ENCODE data around the gene WHRN.

The WHRN gene

DNA sequence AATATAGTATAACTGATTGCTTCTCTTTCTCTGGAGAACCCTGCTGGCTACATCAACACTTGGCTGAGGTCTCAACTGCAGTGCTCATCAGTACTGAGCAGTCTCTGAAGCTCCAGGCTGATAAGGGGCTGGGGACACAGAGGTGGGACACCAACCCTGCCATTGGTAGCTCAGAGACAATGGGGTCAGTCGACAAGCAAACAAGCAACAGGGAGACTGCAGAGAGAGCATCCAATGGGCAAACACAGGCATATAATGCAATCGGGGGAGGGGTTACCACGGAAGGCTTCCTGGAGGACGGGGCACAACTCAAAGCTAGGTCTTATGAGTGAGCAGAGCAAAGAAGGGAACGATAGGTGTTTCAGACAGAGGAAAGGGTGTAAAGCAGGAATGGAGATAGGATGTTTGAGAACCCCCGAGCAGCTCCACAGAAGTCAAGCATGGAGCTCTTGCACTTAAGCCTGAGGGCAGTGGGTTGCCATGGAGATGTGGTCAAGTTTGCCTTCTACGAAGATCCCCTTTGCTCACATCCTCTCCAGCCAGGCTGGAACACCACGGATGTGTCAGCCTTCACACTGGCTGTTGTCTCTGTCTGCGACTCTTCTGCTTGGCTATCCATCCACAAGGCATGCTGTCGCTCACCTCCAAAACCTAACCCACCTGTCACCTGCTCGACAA is 96.0 kb downstream of the WHRN start:
- no peak overlapping the region for H3K4me3 ChIP-seq (ENCODE audit: insufficient read depth, low read length, poor library complexity, severe bottlenecking)

DNA sequence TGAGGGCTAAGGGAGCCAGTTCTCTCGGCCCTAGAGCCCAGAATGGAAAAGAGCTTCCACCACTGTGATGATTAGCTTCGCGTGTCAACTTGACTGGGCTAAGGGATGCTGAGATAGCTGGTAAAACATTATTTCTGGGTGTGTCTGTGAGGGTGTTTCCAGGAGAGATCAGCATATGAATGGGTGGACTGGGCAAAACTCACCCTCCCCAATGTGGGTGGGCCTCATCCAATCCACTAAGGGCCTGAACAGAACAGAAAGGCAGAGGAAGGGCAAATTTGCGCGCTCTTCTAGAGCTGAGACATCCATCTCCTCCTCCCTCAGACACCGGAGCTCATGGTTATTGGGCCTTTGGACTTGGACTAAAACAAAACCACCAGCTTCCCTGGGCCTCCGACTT is 96.6 kb downstream of the WHRN start:
- Histone ChIP-seq H3K4me3 (ENCODE audit: insufficient read depth, low read length, poor library complexity, severe bottlenecking) (no peak overlapping the region), H3K9me3 (ENCODE audit: insufficient read depth, low read length) (no peaks in the 10 kb centered on the region)

More for the DNA sequence above, 96.0 kb downstream of the WHRN start:
- Histone ChIP-seq H3K27me3 (ENCODE audit: low read length) (no peaks in the 10 kb centered on the region), H3F3A (ENCODE audit: insufficient read depth) (no peaks in the 10 kb centered on the region), H3K79me2 (ENCODE audit: insufficient read depth, low read length) (no peaks in the 10 kb centered on the region), H4K20me1 (ENCODE audit: low read depth, low read length) (no peaks in the 10 kb centered on the region), H3K27ac (ENCODE audit: low read depth, low read length) (no peak overlapping the region), H3K36me3 (ENCODE audit: low read length) (no peaks in the 10 kb centered on the region), H3K9me2 (replicated peaks; ENCODE audit: insufficient read depth, low read length) (no peaks in the 10 kb centered on the region), H3K9ac (ENCODE audit: low read length) (no peak overlapping the region), H3K4me2 (ENCODE audit: low read depth, low read length, poor library complexity, severe bottlenecking) (no peak overlapping the region), H2AFZ (ENCODE audit: low read depth, low read length, severe bottlenecking) (no peak overlapping the region), H3K9me3 (ENCODE audit: insufficient read depth, low read length) (no peaks in the 10 kb centered on the region)
- TF ChIP-seq, protein P1, sequence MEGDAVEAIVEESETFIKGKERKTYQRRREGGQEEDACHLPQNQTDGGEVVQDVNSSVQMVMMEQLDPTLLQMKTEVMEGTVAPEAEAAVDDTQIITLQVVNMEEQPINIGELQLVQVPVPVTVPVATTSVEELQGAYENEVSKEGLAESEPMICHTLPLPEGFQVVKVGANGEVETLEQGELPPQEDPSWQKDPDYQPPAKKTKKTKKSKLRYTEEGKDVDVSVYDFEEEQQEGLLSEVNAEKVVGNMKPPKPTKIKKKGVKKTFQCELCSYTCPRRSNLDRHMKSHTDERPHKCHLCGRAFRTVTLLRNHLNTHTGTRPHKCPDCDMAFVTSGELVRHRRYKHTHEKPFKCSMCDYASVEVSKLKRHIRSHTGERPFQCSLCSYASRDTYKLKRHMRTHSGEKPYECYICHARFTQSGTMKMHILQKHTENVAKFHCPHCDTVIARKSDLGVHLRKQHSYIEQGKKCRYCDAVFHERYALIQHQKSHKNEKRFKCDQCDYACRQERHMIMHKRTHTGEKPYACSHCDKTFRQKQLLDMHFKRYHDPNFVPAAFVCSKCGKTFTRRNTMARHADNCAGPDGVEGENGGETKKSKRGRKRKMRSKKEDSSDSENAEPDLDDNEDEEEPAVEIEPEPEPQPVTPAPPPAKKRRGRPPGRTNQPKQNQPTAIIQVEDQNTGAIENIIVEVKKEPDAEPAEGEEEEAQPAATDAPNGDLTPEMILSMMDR (IDR thresholded peaks at IDR 0.05; ENCODE audit: insufficient read depth, low read length, poor library complexity, severe bottlenecking), result no peak
- TF ChIP-seq EZH2phosphoT487 (conservative IDR thresholded peaks at IDR 0.05; ENCODE audit: low read length), result no peak

DNA sequence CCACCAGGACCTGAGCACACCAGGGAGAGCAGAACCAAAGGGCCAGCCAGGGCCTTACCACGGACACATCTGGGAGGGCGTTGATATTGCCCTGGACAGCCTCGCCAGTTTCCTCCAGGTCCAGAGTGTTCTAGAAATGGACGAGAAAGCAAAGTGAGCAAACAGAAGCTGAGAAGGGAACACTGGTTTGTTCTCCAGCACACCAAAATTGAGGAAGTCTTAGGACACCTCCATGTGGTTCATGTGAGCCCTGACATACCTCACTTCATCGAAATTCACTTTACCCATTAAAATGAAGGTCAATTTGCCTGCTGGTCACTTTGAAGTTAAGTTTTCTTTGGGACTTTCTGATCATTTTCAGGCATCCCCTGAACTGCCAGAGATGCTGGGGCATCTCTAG is 97.4 kb downstream of the WHRN start:
- no peak overlapping the region for H2AFZ ChIP-seq (ENCODE audit: low read depth, low read length, severe bottlenecking)
- H3K79me2 ChIP-seq (ENCODE audit: insufficient read depth, low read length), result no peaks in the 10 kb centered on the region
- H3K27me3 ChIP-seq (ENCODE audit: low read length), result no peaks in the 10 kb centered on the region
- H3K27ac ChIP-seq (ENCODE audit: low read depth, low read length), result no peak overlapping the region
- TF ChIP-seq, protein P1 (IDR thresholded peaks at IDR 0.05; ENCODE audit: insufficient read depth, low read length, poor library complexity, severe bottlenecking), result no peak
- no peak for TF ChIP-seq EZH2phosphoT487 (conservative IDR thresholded peaks at IDR 0.05; ENCODE audit: low read length)
- H3F3A ChIP-seq (ENCODE audit: insufficient read depth), result no peaks in the 10 kb centered on the region
- H3K9me3 ChIP-seq (ENCODE audit: insufficient read depth, low read length), result no peaks in the 10 kb centered on the region
- H3K9me2 ChIP-seq (replicated peaks; ENCODE audit: insufficient read depth, low read length), result no peaks in the 10 kb centered on the region
- no peak overlapping the region for H3K9ac ChIP-seq (ENCODE audit: low read length)
- no peaks in the 10 kb centered on the region for H4K20me1 ChIP-seq (ENCODE audit: low read depth, low read length)
- no peak overlapping the region for H3K4me3 ChIP-seq (ENCODE audit: insufficient read depth, low read length, poor library complexity, severe bottlenecking)
- no peak overlapping the region for H3K4me2 ChIP-seq (ENCODE audit: low read depth, low read length, poor library complexity, severe bottlenecking)
- no peaks in the 10 kb centered on the region for H3K36me3 ChIP-seq (ENCODE audit: low read length)

More for the DNA sequence above, 96.6 kb downstream of the WHRN start:
- H2AFZ ChIP-seq (ENCODE audit: low read depth, low read length, severe bottlenecking), result no peak overlapping the region
- no peaks in the 10 kb centered on the region for H3K79me2 ChIP-seq (ENCODE audit: insufficient read depth, low read length)
- H3K4me2 ChIP-seq (ENCODE audit: low read depth, low read length, poor library complexity, severe bottlenecking), result no peak overlapping the region
- no peaks in the 10 kb centered on the region for H4K20me1 ChIP-seq (ENCODE audit: low read depth, low read length)
- TF ChIP-seq, protein P1 (IDR thresholded peaks at IDR 0.05; ENCODE audit: insufficient read depth, low read length, poor library complexity, severe bottlenecking), result no peak
- no peak for TF ChIP-seq EZH2phosphoT487 (conservative IDR thresholded peaks at IDR 0.05; ENCODE audit: low read length)
- H3K27ac ChIP-seq (ENCODE audit: low read depth, low read length), result no peak overlapping the region
- H3K36me3 ChIP-seq (ENCODE audit: low read length), result no peaks in the 10 kb centered on the region
- no peaks in the 10 kb centered on the region for H3K27me3 ChIP-seq (ENCODE audit: low read length)
- H3K9ac ChIP-seq (ENCODE audit: low read length), result no peak overlapping the region
- H3K9me2 ChIP-seq (replicated peaks; ENCODE audit: insufficient read depth, low read length), result no peaks in the 10 kb centered on the region
- no peaks in the 10 kb centered on the region for H3F3A ChIP-seq (ENCODE audit: insufficient read depth)
